Measurements from ENCODE around the gene DENND1A. TPM values are rescaled to one million over a fixed set of nuclear protein-coding genes. Genes with fewer than 3 reads are reported as not detected.
A peak's percentile ranks its signal among the peaks of the same experiment; 100 is the strongest.

DENND1A gene
- total RNA-seq, 2 experiments from 2014 or later = 23.7 to 29.5 TPM

DNA sequence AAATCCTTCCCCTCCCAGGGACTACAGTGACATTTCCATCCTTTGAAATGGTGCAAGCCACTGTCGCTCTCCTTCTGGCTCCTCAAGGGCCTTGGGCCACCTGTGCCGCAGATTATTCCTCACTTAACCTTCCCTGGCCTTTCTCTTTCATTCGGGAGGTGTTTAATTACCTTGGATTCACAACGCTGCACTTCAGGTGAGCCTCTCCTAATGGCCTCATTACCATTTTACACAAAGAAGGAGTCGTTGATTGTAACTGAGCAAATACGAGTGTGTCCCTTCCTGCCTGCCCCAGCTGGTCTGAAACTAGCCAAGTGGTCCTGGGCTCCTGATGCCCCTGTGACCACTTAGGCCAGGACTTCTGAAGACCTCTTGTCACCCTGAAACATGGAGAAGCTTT is 368.9 kb downstream of the DENND1A start:
- ChIA-PET CTCF (no interaction called here), POLR2A (no interaction called here)
- no peak for DNase-seq
- Mint-ChIP-seq H3K27ac (no peak overlapping the region), H3K27me3 (no peaks in the 10 kb centered on the region), H3K36me3 (ENCODE audit: low read depth) (peaks cover 32% of the 10 kb centered on the region), H3K9me3 (ENCODE audit: low read depth) (no peaks in the 10 kb centered on the region), H3K4me1 (peaks cover 13% of the 10 kb centered on the region), H3K4me3 (no peak overlapping the region)
- ATAC-seq = no peak
- intact Hi-C loops (cut with DNase I, micrococcal nuclease) = no loop called here

DNA sequence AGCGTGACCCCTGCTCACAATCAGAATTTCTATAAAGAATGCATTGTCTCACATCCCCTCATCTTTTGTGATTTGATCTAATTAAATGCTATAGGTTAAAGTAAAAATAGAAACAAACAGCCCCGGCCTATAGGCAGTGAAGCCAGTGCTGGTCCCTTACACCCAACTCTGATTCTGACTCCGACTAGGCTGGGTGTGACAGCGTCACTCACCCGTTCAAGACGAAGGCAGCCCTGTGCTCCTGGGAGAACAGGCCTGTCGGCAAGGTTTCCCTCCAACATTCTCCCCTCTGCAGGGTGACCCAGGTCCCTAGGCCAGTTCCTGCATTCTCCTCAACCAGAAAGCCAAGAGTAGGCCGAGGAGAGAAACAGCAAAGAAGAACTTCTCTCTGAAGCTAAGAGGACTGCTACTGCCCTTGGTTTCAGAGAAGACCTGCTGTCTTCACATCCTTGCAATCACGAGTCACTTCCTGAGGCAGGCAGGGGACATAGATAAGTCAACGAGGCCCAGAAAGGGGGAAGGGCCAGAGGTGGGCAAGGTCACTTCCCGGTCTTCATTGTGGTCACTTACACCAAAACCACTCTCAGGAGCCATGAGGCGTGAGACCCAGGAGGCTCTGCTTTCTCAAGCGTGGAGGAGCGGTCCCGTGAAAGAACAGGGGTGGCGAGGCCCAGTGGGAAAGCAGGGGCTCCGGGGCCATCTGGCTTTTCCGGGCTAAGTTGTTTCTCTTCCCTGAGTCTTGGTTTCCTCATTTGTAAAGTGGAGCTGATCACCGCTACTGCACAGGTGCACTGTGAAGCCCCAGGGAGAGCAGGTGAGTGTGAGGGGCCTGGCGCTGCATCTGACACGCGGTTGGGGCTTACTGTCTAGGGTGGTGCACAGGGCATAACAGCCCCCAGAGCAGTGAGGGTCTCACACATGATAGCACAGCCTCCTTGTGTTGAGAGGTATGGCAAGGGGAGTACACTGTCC is 373.2 kb downstream of the DENND1A start:
- ATAC-seq (no peak), DNase-seq (no peak)
- H3K9me3 Mint-ChIP-seq (ENCODE audit: low read depth) = no peaks in the 10 kb centered on the region
- H3K36me3 Mint-ChIP-seq (ENCODE audit: low read depth) = peaks cover 36% of the 10 kb centered on the region
- peaks cover 5% of the 10 kb centered on the region for H3K4me1 Mint-ChIP-seq
- H3K27ac Mint-ChIP-seq = peak overlapping the region; percentile 31
- POLR2A ChIA-PET = no interaction called here
- CTCF ChIA-PET = interaction anchor here (0.6 kb wide), 1 partner anchor 896 kb away, joined by 3 read pairs; no protein-coding TSS in a partner anchor
- H3K27me3 Mint-ChIP-seq = no peaks in the 10 kb centered on the region
- intact Hi-C loops (cut with DNase I, micrococcal nuclease) = no loop called here
- no peak overlapping the region for H3K4me3 Mint-ChIP-seq

DNA sequence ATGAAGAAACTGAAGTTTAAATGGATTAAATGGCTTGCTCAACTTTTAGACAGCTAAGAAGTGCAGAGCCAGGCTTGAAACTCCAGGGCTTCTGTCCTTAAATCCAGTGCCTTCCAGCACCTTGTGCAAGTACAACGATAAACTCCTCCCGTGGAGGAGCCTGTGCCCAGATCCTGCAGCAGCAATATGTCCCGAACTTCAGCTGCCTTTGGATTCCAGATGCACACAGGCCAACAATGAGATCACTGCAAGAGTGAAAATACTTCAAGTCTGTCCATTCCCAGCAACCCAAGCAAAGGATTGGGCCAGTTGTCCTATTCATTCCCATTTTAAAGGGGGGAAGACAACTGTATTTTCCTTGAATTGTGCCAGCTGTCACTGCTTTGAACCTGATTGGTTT is 374.3 kb downstream of the DENND1A start:
- ATAC-seq = no peak
- Mint-ChIP-seq H3K4me3 (no peak overlapping the region), H3K9me3 (ENCODE audit: low read depth) (no peaks in the 10 kb centered on the region), H3K27ac (no peak overlapping the region), H3K27me3 (no peaks in the 10 kb centered on the region), H3K36me3 (ENCODE audit: low read depth) (peaks cover 30% of the 10 kb centered on the region), H3K4me1 (peaks cover 5% of the 10 kb centered on the region)
- intact Hi-C loops (cut with DNase I, micrococcal nuclease) = no loop called here
- no peak for DNase-seq
- CTCF ChIA-PET = no interaction called here
- POLR2A ChIA-PET = no interaction called here

DNA sequence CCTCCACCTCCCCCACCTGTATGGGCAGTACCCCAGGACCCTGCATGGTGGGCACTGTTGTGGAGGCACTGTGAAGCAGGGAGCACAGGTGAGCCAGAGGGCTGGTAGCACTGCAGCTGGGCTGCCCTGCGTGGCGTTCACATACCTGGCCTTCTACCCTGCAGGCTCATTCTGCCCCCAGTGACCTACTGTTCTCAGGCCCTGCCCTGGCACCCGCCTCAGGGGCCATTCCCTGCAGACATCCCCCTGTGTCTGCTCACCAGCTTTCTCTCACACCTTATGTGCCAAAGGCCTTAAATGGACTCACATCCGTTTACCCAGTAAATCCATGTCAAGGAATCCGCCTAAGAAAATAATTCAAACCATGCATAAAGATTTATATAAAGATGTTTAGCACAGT is 377.4 kb downstream of the DENND1A start:
- ChIA-PET POLR2A (interaction anchor here (0.7 kb wide), 2 partner anchors 85 to 187 kb away, joined by 6 read pairs; no protein-coding TSS in a partner anchor), CTCF (interaction anchor here (0.6 kb wide), 1 partner anchor 11 kb away, joined by 3 read pairs; no protein-coding TSS in a partner anchor)
- intact Hi-C loops (cut with DNase I, micrococcal nuclease) = no loop called here
- Mint-ChIP-seq H3K36me3 (ENCODE audit: low read depth) (peaks cover 25% of the 10 kb centered on the region), H3K4me3 (no peak overlapping the region), H3K9me3 (ENCODE audit: low read depth) (no peaks in the 10 kb centered on the region), H3K27ac (no peak overlapping the region), H3K27me3 (no peaks in the 10 kb centered on the region), H3K4me1 (peaks cover 26% of the 10 kb centered on the region)
- no peak for DNase-seq
- no peak for ATAC-seq

DNA sequence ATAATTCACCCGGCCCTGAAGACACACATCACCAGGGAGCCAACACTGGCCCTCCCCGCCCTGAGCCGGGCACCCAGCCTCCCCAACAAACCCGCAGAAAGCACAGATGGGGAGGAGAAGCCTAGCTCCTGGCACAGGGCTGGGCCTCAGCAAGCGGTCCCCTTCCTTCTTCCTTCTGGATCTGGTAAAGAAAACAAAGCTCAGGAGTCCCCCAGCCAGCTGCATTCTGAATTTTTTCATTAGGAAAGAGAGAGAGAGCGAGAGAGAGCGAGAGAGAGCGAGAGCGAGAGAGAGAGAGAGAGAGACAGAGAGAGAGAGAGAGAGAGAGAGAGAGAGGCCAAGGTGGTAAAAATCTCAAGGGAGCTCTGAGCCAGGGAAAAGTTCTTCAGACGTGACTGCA is 378.2 kb downstream of the DENND1A start:
- POLR2A ChIA-PET = interaction anchor here (0.7 kb wide), 2 partner anchors 86 to 188 kb away, joined by 6 read pairs; no protein-coding TSS in a partner anchor
- intact Hi-C loops (cut with DNase I, micrococcal nuclease) = no loop called here
- no peak for DNase-seq
- Mint-ChIP-seq H3K27ac (no peak overlapping the region), H3K36me3 (ENCODE audit: low read depth) (peaks cover 20% of the 10 kb centered on the region), H3K4me3 (no peak overlapping the region), H3K9me3 (ENCODE audit: low read depth) (no peaks in the 10 kb centered on the region), H3K27me3 (no peaks in the 10 kb centered on the region), H3K4me1 (peaks cover 25% of the 10 kb centered on the region)
- CTCF ChIA-PET = no interaction called here
- no peak for ATAC-seq

DNA sequence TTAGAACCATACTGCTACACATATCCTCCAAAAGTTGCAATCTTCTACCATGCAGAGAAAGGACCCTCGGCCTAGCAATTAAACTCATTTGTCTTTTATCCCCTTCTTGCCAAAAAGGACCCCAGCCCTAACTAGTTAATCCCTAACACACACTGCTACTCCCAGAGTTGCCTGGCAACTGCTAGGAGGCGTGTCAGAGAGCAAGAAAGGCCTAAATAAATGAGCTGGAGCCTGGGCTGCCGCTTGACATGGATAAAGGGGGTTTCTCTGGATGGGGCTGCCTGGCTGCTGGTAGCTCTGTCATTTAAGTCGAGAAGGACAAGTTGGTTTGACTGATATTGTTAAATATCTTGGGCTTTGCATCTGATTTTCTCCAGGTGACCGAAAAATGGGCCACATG is 379.1 kb downstream of the DENND1A start:
- H3K36me3 Mint-ChIP-seq (ENCODE audit: low read depth) = peaks cover 10% of the 10 kb centered on the region
- intact Hi-C loops (cut with DNase I, micrococcal nuclease) = no loop called here
- no peaks in the 10 kb centered on the region for H3K27me3 Mint-ChIP-seq
- ChIA-PET CTCF (no interaction called here), POLR2A (no interaction called here)
- no peak overlapping the region for H3K4me3 Mint-ChIP-seq
- no peak overlapping the region for H3K27ac Mint-ChIP-seq
- DNase-seq = no peak
- no peaks in the 10 kb centered on the region for H3K9me3 Mint-ChIP-seq (ENCODE audit: low read depth)
- no peak for ATAC-seq
- peaks cover 21% of the 10 kb centered on the region for H3K4me1 Mint-ChIP-seq

DNA sequence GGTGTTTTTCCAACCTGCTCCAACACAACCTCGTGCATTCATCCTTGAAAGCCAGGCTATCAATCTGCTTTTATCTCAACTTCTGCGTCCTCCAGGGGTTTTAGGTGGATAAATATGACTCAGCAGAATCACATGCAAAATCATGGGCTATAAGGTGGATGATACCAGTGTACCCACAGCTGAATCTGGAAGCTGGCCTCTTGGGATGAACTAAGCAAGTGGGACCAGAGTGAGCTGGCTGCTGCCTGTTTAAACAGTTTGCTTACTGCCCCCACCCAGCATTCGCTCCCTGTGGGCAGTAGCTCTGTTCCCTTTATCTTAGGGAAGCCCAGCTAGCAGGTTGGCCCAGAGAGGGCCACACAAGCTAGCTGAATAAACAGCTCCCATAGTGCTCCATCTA is 379.9 kb downstream of the DENND1A start:
- Mint-ChIP-seq H3K4me1 (peaks cover 21% of the 10 kb centered on the region), H3K36me3 (ENCODE audit: low read depth) (peaks cover 2% of the 10 kb centered on the region), H3K27ac (peak overlapping the region; percentile 90), H3K4me3 (no peak overlapping the region), H3K9me3 (ENCODE audit: low read depth) (no peaks in the 10 kb centered on the region), H3K27me3 (no peaks in the 10 kb centered on the region)
- no peak for DNase-seq
- ChIA-PET POLR2A (no interaction called here), CTCF (interaction anchor here (1.0 kb wide), 1 partner anchor 490 kb away, joined by 3 read pairs; no protein-coding TSS in a partner anchor)
- ATAC-seq = no peak
- intact Hi-C loops (cut with DNase I, micrococcal nuclease) = no loop called here

DNA sequence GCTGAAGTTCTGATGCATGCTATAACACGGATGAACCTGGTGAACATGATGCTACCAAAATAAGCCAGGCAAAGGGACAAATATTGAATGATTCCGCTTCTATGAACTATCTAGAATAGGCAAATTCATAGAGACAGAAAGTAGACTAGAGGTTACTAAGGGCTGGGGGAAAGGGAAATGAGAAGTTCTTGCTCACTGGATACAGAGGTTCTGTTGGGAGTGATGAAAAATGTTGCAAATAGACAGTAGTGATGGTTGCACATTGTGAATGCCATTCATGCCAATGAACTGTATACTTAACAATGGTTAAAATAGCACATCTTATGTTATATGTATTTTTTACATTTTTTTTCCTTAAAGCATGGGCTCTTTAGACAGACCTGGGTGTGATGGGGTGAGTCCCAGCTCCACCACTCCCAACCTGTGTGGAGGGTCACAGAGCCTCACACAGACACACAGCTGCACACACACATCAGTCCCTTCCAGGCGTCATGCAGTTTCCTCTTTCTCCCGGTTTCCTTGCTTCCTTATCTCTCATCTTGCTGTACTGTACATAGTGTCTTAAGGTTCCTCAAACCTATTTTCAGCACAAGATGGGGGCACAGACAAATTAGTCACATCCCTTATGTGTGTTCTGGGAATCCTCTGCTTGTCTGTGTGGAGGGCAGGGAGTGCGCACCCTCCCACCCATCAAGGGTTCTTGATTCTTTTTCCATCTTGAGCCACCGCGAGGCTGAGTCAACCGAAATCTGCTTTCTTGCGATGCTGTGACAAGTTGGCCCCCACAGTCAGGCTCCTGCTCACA is 381.0 kb downstream of the DENND1A start:
- CTCF ChIA-PET = interaction anchor here (1.0 kb wide), 1 partner anchor 491 kb away, joined by 3 read pairs; no protein-coding TSS in a partner anchor
- DNase-seq (peak; percentile 83), ATAC-seq (peak; percentile 89)
- intact Hi-C loops (cut with DNase I, micrococcal nuclease) = loop anchor here (5.0 to 10.0 kb wide), 2 partner anchors 378 to 456 kb away; no protein-coding TSS in a partner anchor
- H3K27ac Mint-ChIP-seq = peak overlapping the region; percentile 90
- no peak overlapping the region for H3K4me3 Mint-ChIP-seq
- H3K36me3 Mint-ChIP-seq (ENCODE audit: low read depth) = peaks cover 1% of the 10 kb centered on the region
- no peaks in the 10 kb centered on the region for H3K9me3 Mint-ChIP-seq (ENCODE audit: low read depth)
- POLR2A ChIA-PET = no interaction called here
- no peaks in the 10 kb centered on the region for H3K27me3 Mint-ChIP-seq
- peaks cover 21% of the 10 kb centered on the region for H3K4me1 Mint-ChIP-seq

DNA sequence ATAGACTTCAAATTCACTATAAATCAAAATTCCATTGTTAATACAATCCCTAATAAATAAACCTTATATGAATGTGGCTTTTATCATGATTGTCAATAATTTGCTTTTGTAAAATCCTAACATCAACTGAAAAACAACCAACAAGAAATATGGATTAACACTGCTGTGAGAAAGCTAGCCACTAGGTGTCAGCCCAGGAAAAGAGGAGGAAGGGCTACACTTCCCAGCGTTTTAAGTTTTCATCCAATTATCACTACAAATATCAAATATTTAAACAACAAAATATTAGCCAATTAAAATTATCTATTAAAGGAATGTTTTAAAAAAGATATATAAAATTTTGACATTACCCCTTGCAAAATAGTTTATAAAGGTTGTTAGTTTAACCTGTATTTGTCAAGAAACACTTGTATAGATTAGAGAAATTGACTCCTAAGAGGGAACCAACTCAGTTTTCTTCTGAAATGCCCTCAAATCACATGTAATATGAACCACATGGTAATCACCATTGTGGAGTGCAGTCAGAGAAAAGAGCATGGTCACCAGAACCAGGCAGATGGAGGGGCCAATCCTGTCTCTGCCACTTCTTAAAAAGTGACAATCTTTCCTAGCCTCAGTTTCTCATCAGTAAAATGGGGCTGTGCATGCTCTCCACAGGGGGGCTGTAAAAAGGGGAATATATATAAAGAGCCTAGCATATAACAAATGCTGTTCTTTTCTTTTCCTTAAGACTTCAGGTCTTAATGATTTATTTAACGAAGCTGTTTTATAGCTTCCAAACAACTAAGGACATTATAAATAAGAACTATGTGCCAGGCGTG is 385.7 kb downstream of the DENND1A start:
- Mint-ChIP-seq H3K27ac (no peak overlapping the region), H3K27me3 (no peaks in the 10 kb centered on the region), H3K9me3 (ENCODE audit: low read depth) (no peaks in the 10 kb centered on the region), H3K36me3 (ENCODE audit: low read depth) (no peaks in the 10 kb centered on the region), H3K4me3 (no peak overlapping the region), H3K4me1 (peaks cover 8% of the 10 kb centered on the region)
- DNase-seq (peak; percentile 44), ATAC-seq (no peak)
- intact Hi-C loops (cut with DNase I, micrococcal nuclease) = loop anchor here (1.0 to 10.0 kb wide), 3 partner anchors 383 to 497 kb away; no protein-coding TSS in a partner anchor
- ChIA-PET CTCF (interaction anchor here (0.6 to 3.6 kb wide), 2 partner anchors 496 to 1021 kb away, joined by 4 to 10 read pairs; no protein-coding TSS in a partner anchor), POLR2A (interaction anchor here (0.7 kb wide), 1 partner anchor 459 kb away, joined by 5 read pairs; no protein-coding TSS in a partner anchor)

DNA sequence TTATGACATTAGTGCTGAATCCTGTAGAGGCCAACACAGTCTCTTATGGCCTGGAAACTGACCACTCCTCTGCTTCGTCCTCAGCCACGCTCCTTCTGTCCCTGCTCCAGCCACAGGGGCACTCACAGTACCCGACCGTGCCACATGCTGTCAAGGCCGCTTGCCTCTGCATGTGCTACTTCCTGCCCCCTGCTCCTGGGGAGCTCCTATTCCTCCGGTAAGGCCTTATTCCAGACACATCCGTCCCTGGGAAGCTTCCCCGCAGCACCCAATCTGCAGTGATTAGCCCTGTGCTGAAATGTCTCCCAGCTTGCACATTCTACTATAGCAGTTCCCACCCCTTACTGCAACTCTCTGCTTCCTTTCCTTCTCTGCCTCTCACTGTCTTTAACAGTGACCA is 386.4 kb downstream of the DENND1A start:
- H3K27me3 Mint-ChIP-seq = no peaks in the 10 kb centered on the region
- H3K9me3 Mint-ChIP-seq (ENCODE audit: low read depth) = no peaks in the 10 kb centered on the region
- ChIA-PET POLR2A (interaction anchor here (0.7 kb wide), 1 partner anchor 460 kb away, joined by 5 read pairs; no protein-coding TSS in a partner anchor), CTCF (interaction anchor here (0.6 to 3.6 kb wide), 4 partner anchors 10 to 1022 kb away, joined by 3 to 13 read pairs (median 7); no protein-coding TSS in a partner anchor)
- no peak overlapping the region for H3K4me3 Mint-ChIP-seq
- ATAC-seq (no peak), DNase-seq (no peak)
- intact Hi-C loops (cut with DNase I, micrococcal nuclease) = loop anchor here in 1 of 2 experiments (5.0 to 10.0 kb wide), 2 partner anchors 384 to 461 kb away; no protein-coding TSS in a partner anchor
- no peak overlapping the region for H3K27ac Mint-ChIP-seq
- H3K4me1 Mint-ChIP-seq = peaks cover under 1% of the 10 kb centered on the region
- H3K36me3 Mint-ChIP-seq (ENCODE audit: low read depth) = no peaks in the 10 kb centered on the region

All from activated CD4-positive, alpha-beta T cell treated with anti-CD3 and anti-CD28 coated beads for 36 hours (primary cell).